ENCODE measurements around the gene COBL.

DNA sequence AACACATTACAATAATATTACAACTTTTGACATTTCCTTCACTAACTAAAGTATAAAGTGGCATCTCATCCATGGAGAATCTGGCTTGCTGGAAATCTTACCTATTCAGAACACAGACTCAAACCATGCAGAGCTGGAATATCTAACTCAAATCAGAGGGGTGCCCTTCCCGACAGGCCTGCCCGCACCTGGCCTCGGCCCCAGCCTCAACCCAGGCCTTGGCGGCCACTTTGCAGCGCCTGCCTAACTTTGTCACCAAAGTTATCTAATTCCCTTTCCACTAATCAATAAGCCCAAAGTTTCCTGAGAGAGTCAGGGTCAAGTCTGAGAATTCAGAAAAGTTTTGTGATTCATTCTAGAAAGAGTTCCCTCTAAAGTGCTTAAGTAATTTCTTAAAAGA, 212.9 kb downstream of the COBL start:
- no peak for TF ChIP-seq EZH2 (IDR thresholded peaks at IDR 0.05; ENCODE audit: insufficient read depth, poor library complexity, severe bottlenecking)
- TF ChIP-seq EZH2phosphoT487 (IDR thresholded peaks at IDR 0.05; ENCODE audit: insufficient read depth, low read depth) = no peak

Data from GM23248 (cell line).